Testis (tissue), 3 donors: ENCODE results near the gene KLK14. TPM values are rescaled to one million over a fixed set of nuclear protein-coding genes. Genes with fewer than 3 reads are reported as not detected.
A peak's percentile ranks its signal among the peaks of the same experiment; 100 is the strongest.

Source experiments
- DNase-seq: peaks from one replicate; pipeline ENCODE4 v3.0.0-alpha.2; 2019
- H3K27ac ChIP-seq, 2 donors: fragments of 200-600 bp; sonication (generic); one replicate each; pipeline ENCODE4 v1.5.1; 2019
- H3K27me3 ChIP-seq: fragments of 200-600 bp; sonication (generic); one replicate; pipeline ENCODE4 v1.5.1; 2019
- H3K36me3 ChIP-seq: fragments of 200-600 bp; sonication (generic); one replicate; pipeline ENCODE4 v1.5.1; 2017; ENCODE audit warnings: low read depth; ENCODE audit errors: missing control alignments
- H3K4me1 ChIP-seq: fragments of 200-600 bp; sonication (generic); one replicate; pipeline ENCODE4 v1.5.1; 2019
- H3K4me3 ChIP-seq, 2 donors: fragments of 200-600 bp; sonication (generic); one replicate each; pipeline ENCODE4 v1.5.1; 2017 to 2019
- H3K9me3 ChIP-seq: fragments of 200-600 bp; sonication (generic); one replicate; pipeline ENCODE4 v1.5.1; 2017
- POLR2A ChIP-seq: fragments of 450-650 bp; IDR thresholded peaks from one replicate; pipeline ENCODE4 v1.6.1; 2017; ENCODE audit warnings: antibody characterized with exemption, mild to moderate bottlenecking, moderate library complexity
- WGBS, 2 donors: methylation state at CpG; one replicate each; pipeline ENCODE4 v1.1.5; 2018; 5-methylcytosine and 5-hydroxymethylcytosine counted together
- intact Hi-C: fragments of 100-400 bp; cut with DNase I; formaldehyde crosslinking; loops from one replicate; pipeline ENCODE4 v1.15.1; 2023; ENCODE audit warnings: low total_unique reads
- polyA plus RNA-seq: library from polyadenylated mRNA; stranded (reverse); fragments of 350-450 nt; fragmentation: Illumina TruSeq; extraction: RNeasy Lipid Tissue Mini Kit (QIAGEN cat#74804); gene quantifications from one replicate; pipeline ENCODE4 v1.2.3, GENCODE V29; 2014; ENCODE audit warnings: low read depth, low replicate concordance; ENCODE audit not compliant: insufficient read depth
- total RNA-seq, 2 donors: library from RNA; depleted of rRNA; stranded (reverse); fragments of >200 nt; gene quantifications; one replicate each; pipeline ENCODE4 v1.2.3, GENCODE V29; 2016
- TF ChIP-seq, protein P1 (sequence below), 3 experiments: fragments of 450-650 bp in 2 of 3; fragments of 200-600 bp in 1 of 3; sonication (generic) in 1 of 3; IDR thresholded peaks; one replicate each; pipeline ENCODE4 v1.5.1; 2016 to 2019; ENCODE audit warnings: antibody characterized with exemption in 3 of 3, mild to moderate bottlenecking in 2 of 3, moderate library complexity in 1 of 3

Gene KLK14
- total and polyA plus RNA-seq, 3 donors from 2014 or later = 0.63 to 1.4 TPM; not detected in 1

DNA sequence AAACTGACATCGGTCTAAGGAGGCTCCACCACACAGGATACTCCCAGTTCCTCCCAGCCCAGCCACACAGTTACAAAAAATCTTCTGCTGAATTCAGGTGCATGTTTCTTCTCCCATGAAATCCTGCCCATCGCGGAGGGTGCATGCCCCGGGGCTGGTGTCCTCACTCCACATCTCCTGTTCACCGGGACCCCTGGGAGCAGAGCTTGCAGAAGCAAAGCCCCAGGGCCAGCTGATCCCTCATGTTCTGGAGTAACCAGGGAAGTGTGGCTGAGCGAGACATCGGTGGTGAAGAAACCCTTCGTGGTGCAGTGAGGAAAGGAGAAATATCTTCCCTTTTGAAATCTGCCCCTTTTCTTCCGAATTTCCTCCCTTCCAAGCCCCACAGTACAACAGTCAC, 41.1 kb upstream of the KLK14 start:
- no peaks in the 10 kb centered on the region for H3K27me3 ChIP-seq
- no peaks in the 10 kb centered on the region for H3K36me3 ChIP-seq
- intact Hi-C loops = no loop called here
- no peak overlapping the region for H3K4me3 ChIP-seq
- peak overlapping the region; percentile 55 to 84 for H3K27ac ChIP-seq
- TF ChIP-seq, protein P1, sequence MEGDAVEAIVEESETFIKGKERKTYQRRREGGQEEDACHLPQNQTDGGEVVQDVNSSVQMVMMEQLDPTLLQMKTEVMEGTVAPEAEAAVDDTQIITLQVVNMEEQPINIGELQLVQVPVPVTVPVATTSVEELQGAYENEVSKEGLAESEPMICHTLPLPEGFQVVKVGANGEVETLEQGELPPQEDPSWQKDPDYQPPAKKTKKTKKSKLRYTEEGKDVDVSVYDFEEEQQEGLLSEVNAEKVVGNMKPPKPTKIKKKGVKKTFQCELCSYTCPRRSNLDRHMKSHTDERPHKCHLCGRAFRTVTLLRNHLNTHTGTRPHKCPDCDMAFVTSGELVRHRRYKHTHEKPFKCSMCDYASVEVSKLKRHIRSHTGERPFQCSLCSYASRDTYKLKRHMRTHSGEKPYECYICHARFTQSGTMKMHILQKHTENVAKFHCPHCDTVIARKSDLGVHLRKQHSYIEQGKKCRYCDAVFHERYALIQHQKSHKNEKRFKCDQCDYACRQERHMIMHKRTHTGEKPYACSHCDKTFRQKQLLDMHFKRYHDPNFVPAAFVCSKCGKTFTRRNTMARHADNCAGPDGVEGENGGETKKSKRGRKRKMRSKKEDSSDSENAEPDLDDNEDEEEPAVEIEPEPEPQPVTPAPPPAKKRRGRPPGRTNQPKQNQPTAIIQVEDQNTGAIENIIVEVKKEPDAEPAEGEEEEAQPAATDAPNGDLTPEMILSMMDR (IDR thresholded peaks at IDR 0.05) = no peak
- TF ChIP-seq POLR2A = no peak
- no peak for DNase-seq
- no peaks in the 10 kb centered on the region for H3K9me3 ChIP-seq
- 73 to 90% methylated on average over 9 of the region's 9 CpGs for WGBS, 2 donors
- peaks cover 44% of the 10 kb centered on the region for H3K4me1 ChIP-seq

DNA sequence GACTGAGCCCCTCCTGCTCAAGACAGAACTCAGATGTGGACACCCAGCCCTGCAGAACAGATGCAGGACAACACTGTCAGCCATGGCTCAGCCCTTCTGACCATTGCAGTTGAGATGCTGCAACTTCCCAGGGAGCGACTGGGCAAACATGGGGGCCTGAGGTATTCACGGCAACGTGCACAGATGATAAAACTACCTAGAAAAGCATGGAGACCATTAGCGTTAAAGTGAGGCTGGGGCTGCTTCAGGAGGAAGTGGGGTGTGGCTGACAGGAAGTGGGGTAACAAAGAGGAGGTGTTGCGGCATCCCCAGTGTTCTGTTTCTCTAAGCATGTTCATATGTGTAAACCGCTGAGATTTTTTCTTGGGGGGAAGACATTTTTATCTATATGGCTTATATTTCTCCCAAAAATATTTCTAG, 40.7 kb upstream of the KLK14 start:
- Histone ChIP-seq H3K27me3 (no peaks in the 10 kb centered on the region), H3K27ac (peak overlapping the region; percentile 63 to 84), H3K9me3 (no peaks in the 10 kb centered on the region), H3K4me1 (peaks cover 40% of the 10 kb centered on the region), H3K4me3 (no peak overlapping the region), H3K36me3 (no peaks in the 10 kb centered on the region)
- no peak for DNase-seq
- TF ChIP-seq POLR2A = no peak
- TF ChIP-seq, protein P1 (IDR thresholded peaks at IDR 0.05) = no peak
- WGBS, 2 donors = 75 to 81% methylated on average over 6 of the region's 6 CpGs
- intact Hi-C loops = no loop called here

DNA sequence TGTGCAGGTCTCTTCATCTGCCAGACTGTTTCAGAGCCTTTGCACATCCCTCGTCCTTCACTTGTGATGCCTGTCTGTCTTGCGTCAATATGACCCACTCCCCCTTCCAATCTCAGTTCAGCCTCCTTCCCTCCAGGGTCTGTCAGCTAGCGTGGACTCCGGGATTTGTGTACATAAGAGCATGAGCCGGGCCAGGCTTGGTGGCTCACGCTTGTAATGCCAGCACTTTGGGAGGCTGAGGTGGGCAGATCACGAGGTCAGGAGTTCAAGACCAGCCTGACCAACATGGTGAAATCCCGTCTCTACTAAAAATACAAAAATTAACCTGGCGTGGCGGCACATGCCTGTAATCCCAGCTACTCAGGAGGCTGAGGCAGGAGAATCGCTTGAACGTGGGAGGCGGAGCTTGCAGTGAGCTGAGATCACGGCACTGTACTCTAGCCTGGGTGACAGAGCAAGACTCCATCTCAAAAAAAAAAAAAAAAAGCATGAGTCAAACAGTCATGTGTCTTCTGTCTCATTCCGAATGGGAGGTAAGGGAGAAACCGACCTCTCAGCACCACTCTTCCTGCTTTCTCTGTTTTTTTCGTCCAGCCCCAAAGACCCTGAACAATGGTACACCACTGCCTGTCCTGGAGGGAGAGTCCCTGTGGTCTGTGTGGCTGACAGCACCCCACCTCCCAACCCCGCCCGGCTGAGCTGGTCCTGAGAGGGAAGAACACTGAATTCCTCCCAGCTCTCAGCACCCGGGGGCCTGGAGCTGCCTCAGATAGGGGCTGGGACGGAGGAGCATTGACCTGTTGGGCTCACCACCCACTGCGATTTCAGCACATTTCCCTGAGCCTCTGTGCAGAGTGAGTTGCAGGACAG, 39.7 kb upstream of the KLK14 start:
- Histone ChIP-seq H3K4me1 (peaks cover 38% of the 10 kb centered on the region), H3K36me3 (no peaks in the 10 kb centered on the region), H3K4me3 (no peak overlapping the region), H3K9me3 (no peaks in the 10 kb centered on the region), H3K27ac (peak overlapping the region; percentile 63 to 84), H3K27me3 (no peaks in the 10 kb centered on the region)
- TF ChIP-seq, protein P1 (IDR thresholded peaks at IDR 0.05) = no peak
- no peak for TF ChIP-seq POLR2A
- intact Hi-C loops = no loop called here
- DNase-seq = peak; percentile 70
- WGBS, 2 donors = 71 to 85% methylated on average over 16 to 22 of the region's 22 CpGs

DNA sequence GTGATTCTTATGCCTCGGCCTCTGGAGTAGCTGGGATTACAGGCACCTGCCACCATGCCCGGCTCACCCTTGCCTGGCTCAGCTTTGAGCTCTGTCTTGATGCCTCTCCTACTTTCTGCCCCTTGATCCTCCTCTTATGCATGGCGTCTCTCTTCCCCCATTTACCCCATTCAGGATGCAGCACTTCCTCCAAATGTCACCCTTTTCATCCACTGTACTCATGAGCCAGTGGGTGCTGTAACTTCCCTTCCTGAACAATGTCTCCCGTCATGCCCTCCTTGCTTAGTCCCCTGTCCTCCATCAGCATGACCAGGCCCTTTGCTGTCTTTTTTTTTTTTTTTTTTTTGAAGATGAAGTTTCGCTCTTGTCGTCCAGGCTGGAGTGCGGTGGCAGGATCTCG, 38.6 kb upstream of the KLK14 start:
- H3K9me3 ChIP-seq = no peaks in the 10 kb centered on the region
- no peaks in the 10 kb centered on the region for H3K36me3 ChIP-seq
- peaks cover 35% of the 10 kb centered on the region for H3K4me1 ChIP-seq
- DNase-seq = no peak
- TF ChIP-seq, protein P1 (IDR thresholded peaks at IDR 0.05) = no peak
- no peak for TF ChIP-seq POLR2A
- H3K27me3 ChIP-seq = no peaks in the 10 kb centered on the region
- no peak overlapping the region for H3K4me3 ChIP-seq
- intact Hi-C loops = no loop called here
- 92 to 94% methylated on average over 8 of the region's 8 CpGs for WGBS, 2 donors
- no peak overlapping the region for H3K27ac ChIP-seq

DNA sequence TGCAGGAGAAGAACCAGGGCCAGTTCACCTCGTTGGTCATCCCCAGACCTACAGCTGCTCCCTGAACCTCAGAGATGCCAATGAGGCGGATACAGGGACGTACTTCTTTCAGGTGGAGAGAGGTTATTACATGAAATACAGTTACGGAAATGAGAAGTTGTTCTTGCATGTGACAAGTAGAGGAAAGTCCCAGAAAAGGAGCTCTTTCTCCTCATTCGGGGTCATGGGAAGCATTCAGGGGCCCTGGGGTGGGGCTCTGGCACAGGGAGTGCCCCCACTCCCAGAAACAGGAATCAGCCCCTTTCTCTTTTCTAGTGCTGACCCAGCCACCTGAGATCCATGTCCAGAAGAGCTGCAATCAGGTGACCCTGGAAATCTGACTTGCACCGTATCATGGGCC, 37.5 kb upstream of the KLK14 start:
- Histone ChIP-seq H3K27me3 (no peaks in the 10 kb centered on the region), H3K9me3 (no peaks in the 10 kb centered on the region), H3K4me3 (no peak overlapping the region), H3K27ac (no peak overlapping the region), H3K4me1 (peaks cover 24% of the 10 kb centered on the region), H3K36me3 (no peaks in the 10 kb centered on the region)
- intact Hi-C loops = no loop called here
- WGBS, 2 donors = 90 to 94% methylated on average over 6 of the region's 6 CpGs
- no peak for DNase-seq
- no peak for TF ChIP-seq POLR2A
- TF ChIP-seq, protein P1 (IDR thresholded peaks at IDR 0.05) = no peak
